H9 (cell line): ENCODE measurements around the gene IFT57. TPM values are rescaled to one million over a fixed set of nuclear protein-coding genes. Genes with fewer than 3 reads are reported as not detected.

Source experiments
- DNase-seq: peaks from one replicate; pipeline ENCODE4 v3.0.0-alpha.2; 2017
- H2AFZ ChIP-seq: one replicate; pipeline ENCODE4 v1.6.1; 2013; ENCODE audit warnings: mild to moderate bottlenecking, low read length, control low read depth, moderate library complexity
- H2AK5ac ChIP-seq: 2 replicates; pipeline ENCODE4 v1.6.1; 2013; ENCODE audit warnings: low read length, control low read depth, mixed read lengths; ENCODE audit not compliant: insufficient read length
- H2BK120ac ChIP-seq: one replicate; pipeline ENCODE4 v1.6.1; 2013; ENCODE audit warnings: low read depth, mild to moderate bottlenecking, low read length, control low read depth, inconsistent platforms; ENCODE audit not compliant: poor library complexity, severe bottlenecking
- H2BK12ac ChIP-seq: 2 replicates; pipeline ENCODE4 v1.6.1; 2013; ENCODE audit warnings: low read length, control low read depth, mixed read lengths, low read depth; ENCODE audit not compliant: insufficient read length
- H2BK15ac ChIP-seq: 2 replicates; pipeline ENCODE4 v1.6.1; 2013; ENCODE audit warnings: low read depth, low read length, control low read depth
- H2BK20ac ChIP-seq: one replicate; pipeline ENCODE4 v1.6.1; 2013; ENCODE audit warnings: low read depth, mild to moderate bottlenecking, low read length, control low read depth, inconsistent platforms; ENCODE audit not compliant: poor library complexity, severe bottlenecking
- H2BK5ac ChIP-seq: 2 replicates; pipeline ENCODE4 v1.6.1; 2013; ENCODE audit warnings: low read length, control low read depth, mixed read lengths; ENCODE audit not compliant: insufficient read length
- H3K14ac ChIP-seq: 2 replicates; pipeline ENCODE4 v1.6.1; 2013; ENCODE audit warnings: low read length, control low read depth; ENCODE audit not compliant: insufficient read depth
- H3K18ac ChIP-seq: 2 replicates; pipeline ENCODE4 v1.6.1; 2013; ENCODE audit warnings: low read depth, mild to moderate bottlenecking, mixed read lengths, low read length, control low read depth; ENCODE audit not compliant: insufficient read length
- H3K23ac ChIP-seq: 2 replicates; pipeline ENCODE4 v1.6.1; 2013; ENCODE audit warnings: low read length, control low read depth, mixed read lengths, low read depth; ENCODE audit not compliant: insufficient read length
- H3K23me2 ChIP-seq: 2 replicates; pipeline ENCODE4 v1.6.1; 2013; ENCODE audit warnings: low read depth, mild to moderate bottlenecking, mixed read lengths, low read length, control low read depth; ENCODE audit not compliant: insufficient read length, poor library complexity, severe bottlenecking
- H3K27ac ChIP-seq: 2 replicates; pipeline ENCODE4 v1.5.1; 2013; ENCODE audit warnings: low read length, control low read depth, mixed read lengths, low read depth; ENCODE audit not compliant: insufficient read length
- H3K27me3 ChIP-seq: 2 replicates; pipeline ENCODE4 v1.6.1; 2013; ENCODE audit warnings: low read length, control low read depth, inconsistent platforms; ENCODE audit not compliant: insufficient read depth
- H3K4ac ChIP-seq: 2 replicates; pipeline ENCODE4 v1.6.1; 2013; ENCODE audit warnings: low read depth, mild to moderate bottlenecking, control low read depth, inconsistent platforms, low read length, moderate library complexity
- H3K4me1 ChIP-seq: 2 replicates; pipeline ENCODE4 v1.6.1; 2013; ENCODE audit warnings: low read length, control low read depth, inconsistent platforms; ENCODE audit not compliant: insufficient read depth
- H3K4me2 ChIP-seq: 2 replicates; pipeline ENCODE4 v1.6.1; 2013; ENCODE audit warnings: low read length, control low read depth, mixed read lengths; ENCODE audit not compliant: insufficient read length, insufficient read depth
- H3K56ac ChIP-seq: 2 replicates; pipeline ENCODE4 v1.6.1; 2013; ENCODE audit warnings: low read depth, mild to moderate bottlenecking, mixed read lengths, low read length, control low read depth; ENCODE audit not compliant: insufficient read length
- H3K79me1 ChIP-seq: 2 replicates; pipeline ENCODE4 v1.6.1; 2013; ENCODE audit warnings: low read depth, mild to moderate bottlenecking, moderate library complexity, low read length, control low read depth, inconsistent platforms; ENCODE audit not compliant: insufficient read depth, poor library complexity, severe bottlenecking
- H3K79me2 ChIP-seq: 2 replicates; pipeline ENCODE4 v1.6.1; 2013; ENCODE audit warnings: low read length, control low read depth, inconsistent platforms; ENCODE audit not compliant: insufficient read depth
- H3K9ac ChIP-seq: 2 replicates; pipeline ENCODE4 v1.6.1; 2013; ENCODE audit warnings: low read length, control low read depth, mixed read lengths; ENCODE audit not compliant: insufficient read length; ENCODE audit errors: extremely low read depth
- H3K9me3 ChIP-seq: one replicate; pipeline ENCODE4 v1.6.1; 2013; ENCODE audit warnings: low read depth, low read length, inconsistent platforms; ENCODE audit not compliant: control insufficient read depth
- H3T11ph ChIP-seq: one replicate; pipeline ENCODE4 v1.6.1; 2013; ENCODE audit warnings: mild to moderate bottlenecking, low read length, control low read depth, inconsistent platforms
- H4K20me1 ChIP-seq: one replicate; pipeline ENCODE4 v1.6.1; 2013; ENCODE audit not compliant: control insufficient read depth, insufficient read length, insufficient read depth
- H4K5ac ChIP-seq: 2 replicates; pipeline ENCODE4 v1.6.1; 2013; ENCODE audit warnings: low read depth, mild to moderate bottlenecking, mixed read lengths, low read length, control low read depth; ENCODE audit not compliant: insufficient read length
- H4K8ac ChIP-seq: replicated peaks from 2 replicates; pipeline ENCODE4 v1.6.1; 2013; ENCODE audit warnings: low read length, control low read depth, mixed read lengths, low read depth; ENCODE audit not compliant: insufficient read length
- H4K91ac ChIP-seq: 2 replicates; pipeline ENCODE4 v1.6.1; 2013; ENCODE audit warnings: low read depth, mild to moderate bottlenecking, moderate library complexity, mixed read lengths, low read length, control low read depth; ENCODE audit not compliant: insufficient read length
- H3K27ac Mint-ChIP-seq, 3 experiments: 2 replicates in 2 of 3; 3 replicates in 1 of 3; pipeline ENCODE4 v1.8.0; 2020 to 2021; ENCODE audit warnings: mixed read lengths in 3 of 3, mild to moderate bottlenecking in 1 of 3, moderate library complexity in 1 of 3
- H3K27me3 Mint-ChIP-seq: 2 replicates; pipeline ENCODE4 v1.8.0; 2021; ENCODE audit warnings: low read depth, mild to moderate bottlenecking, moderate library complexity, mixed read lengths
- H3K36me3 Mint-ChIP-seq, 3 experiments: 2 replicates in 2 of 3; 3 replicates in 1 of 3; pipeline ENCODE4 v1.8.0; 2020 to 2021; ENCODE audit warnings: low read depth in 3 of 3, mixed read lengths in 3 of 3; ENCODE audit not compliant: insufficient read depth in 1 of 3
- H3K4me1 Mint-ChIP-seq, 2 experiments: 2 replicates each; pipeline ENCODE4 v1.8.0; 2020; ENCODE audit warnings: mixed read lengths in 2 of 2
- H3K4me3 Mint-ChIP-seq, 2 experiments: 2 replicates in 1 of 2; 3 replicates in 1 of 2; pipeline ENCODE4 v1.8.0; 2020 to 2021; ENCODE audit warnings: mild to moderate bottlenecking in 2 of 2, mixed read lengths in 2 of 2, moderate library complexity in 1 of 2
- H3K9me3 Mint-ChIP-seq, 2 experiments: 2 replicates in 1 of 2; 3 replicates in 1 of 2; pipeline ENCODE4 v1.8.0; 2020; ENCODE audit warnings: mild to moderate bottlenecking in 2 of 2, mixed read lengths in 2 of 2, moderate library complexity in 1 of 2
- WGBS: extraction: QIAGEN DNeasy Blood & Tissue Kit; methylation state at CpG from one replicate; pipeline ENCODE4 v1.1.7; 2013; ENCODE audit warnings: missing lambda C conversion rate, low lambda C conversion rate, mixed read lengths; ENCODE audit not compliant: insufficient read length; ENCODE audit errors: extremely low coverage; 5-methylcytosine and 5-hydroxymethylcytosine counted together
- total RNA-seq: library from RNA; stranded (reverse); gene quantifications from 2 replicates; pipeline ENCODE4 v1.2.1, GENCODE V29; 2021
- TF ChIP-seq, protein P1 (sequence below): fragments of 200-600 bp; sonication (generic); conservative IDR thresholded peaks from 3 replicates; pipeline ENCODE4 v1.8.0; 2021; ENCODE audit warnings: antibody characterized with exemption, mild to moderate bottlenecking

The IFT57 gene
- total RNA-seq, 1 experiment from 2014 or later = 21.4 TPM

DNA sequence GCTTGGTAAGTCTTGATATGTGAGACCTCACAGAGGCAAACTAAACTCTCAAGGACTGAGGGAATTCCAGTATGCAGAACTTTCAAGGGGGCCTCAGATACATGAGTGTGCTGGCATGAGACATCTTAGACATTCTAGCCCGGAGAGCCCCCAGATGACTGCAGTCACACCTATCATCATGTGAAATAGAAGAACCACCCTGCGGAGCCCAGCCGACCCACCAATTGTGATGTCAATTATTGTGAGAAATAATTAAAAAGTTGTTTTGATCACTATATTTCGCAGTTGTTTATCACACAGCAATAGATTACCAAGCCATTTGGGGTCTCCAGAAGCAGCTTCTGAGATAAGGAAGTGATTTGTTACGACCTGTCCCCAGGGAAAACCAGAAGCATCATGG, 76.1 kb downstream of the IFT57 start:
- Histone ChIP-seq H3K23me2 (no peaks in the 10 kb centered on the region), H2BK15ac (no peak overlapping the region), H4K8ac (no peak overlapping the region), H3K4me1 (no peaks in the 10 kb centered on the region), H3K23ac (no peak overlapping the region), H3K4me2 (no peak overlapping the region), H3K4ac (no peak overlapping the region), H4K20me1 (no peaks in the 10 kb centered on the region), H3K27ac (no peak overlapping the region), H3K56ac (no peak overlapping the region), H3K9me3 (no peaks in the 10 kb centered on the region), H2AK5ac (no peak overlapping the region), H3K14ac (no peak overlapping the region), H2BK20ac (no peak overlapping the region), H3K79me2 (no peaks in the 10 kb centered on the region), H3T11ph (no peak overlapping the region), H2BK5ac (no peak overlapping the region), H2BK12ac (no peak overlapping the region), H2BK120ac (no peak overlapping the region), H3K27me3 (no peaks in the 10 kb centered on the region), H3K9ac (no peak overlapping the region), H2AFZ (no peak overlapping the region), H4K91ac (no peak overlapping the region), H3K79me1 (no peaks in the 10 kb centered on the region), H4K5ac (no peak overlapping the region), H3K18ac (no peak overlapping the region)
- H3K4me3 Mint-ChIP-seq = no peak overlapping the region
- no peak for DNase-seq
- TF ChIP-seq, protein P1, sequence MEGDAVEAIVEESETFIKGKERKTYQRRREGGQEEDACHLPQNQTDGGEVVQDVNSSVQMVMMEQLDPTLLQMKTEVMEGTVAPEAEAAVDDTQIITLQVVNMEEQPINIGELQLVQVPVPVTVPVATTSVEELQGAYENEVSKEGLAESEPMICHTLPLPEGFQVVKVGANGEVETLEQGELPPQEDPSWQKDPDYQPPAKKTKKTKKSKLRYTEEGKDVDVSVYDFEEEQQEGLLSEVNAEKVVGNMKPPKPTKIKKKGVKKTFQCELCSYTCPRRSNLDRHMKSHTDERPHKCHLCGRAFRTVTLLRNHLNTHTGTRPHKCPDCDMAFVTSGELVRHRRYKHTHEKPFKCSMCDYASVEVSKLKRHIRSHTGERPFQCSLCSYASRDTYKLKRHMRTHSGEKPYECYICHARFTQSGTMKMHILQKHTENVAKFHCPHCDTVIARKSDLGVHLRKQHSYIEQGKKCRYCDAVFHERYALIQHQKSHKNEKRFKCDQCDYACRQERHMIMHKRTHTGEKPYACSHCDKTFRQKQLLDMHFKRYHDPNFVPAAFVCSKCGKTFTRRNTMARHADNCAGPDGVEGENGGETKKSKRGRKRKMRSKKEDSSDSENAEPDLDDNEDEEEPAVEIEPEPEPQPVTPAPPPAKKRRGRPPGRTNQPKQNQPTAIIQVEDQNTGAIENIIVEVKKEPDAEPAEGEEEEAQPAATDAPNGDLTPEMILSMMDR = no peak
- peaks cover 0 to 3% of the 10 kb centered on the region in 2 experiments; a peak in 2 of 5 replicates for H3K9me3 Mint-ChIP-seq
- WGBS = no CpG with 5 or more reads among the region's 5 CpGs
- no peaks in the 10 kb centered on the region; a peak in 2 of 7 replicates for H3K36me3 Mint-ChIP-seq
- no peaks in the 10 kb centered on the region; the same call in 1 of the 2 replicates for H3K27me3 Mint-ChIP-seq
- no peaks in the 10 kb centered on the region for H3K4me1 Mint-ChIP-seq
- no peak overlapping the region for H3K27ac Mint-ChIP-seq
